ENCODE results near the gene ZBTB26.

Gene ZBTB26

DNA sequence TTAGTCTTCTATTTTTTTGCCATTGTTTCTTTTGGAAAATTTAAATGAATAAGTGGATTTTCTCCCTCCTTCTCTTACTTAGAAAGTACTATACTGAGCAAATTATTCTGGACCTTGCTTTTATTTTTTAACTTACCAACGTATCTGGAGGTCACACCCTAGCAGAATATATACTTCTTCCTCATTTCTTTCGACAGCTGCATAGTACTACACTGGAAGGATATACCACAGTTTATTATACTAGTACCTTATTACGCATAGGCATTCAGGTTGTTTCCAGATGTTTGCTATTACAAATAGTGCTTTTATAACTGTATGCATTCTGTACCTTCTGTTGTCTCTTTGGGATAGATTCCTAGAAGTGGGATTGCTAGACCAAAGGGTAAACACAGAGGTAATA lies 42.8 kb downstream of the ZBTB26 start:
- no peak overlapping the region for H3K4me2 ChIP-seq (ENCODE audit: low read depth, low read length, poor library complexity, severe bottlenecking)
- no peaks in the 10 kb centered on the region for H4K20me1 ChIP-seq (ENCODE audit: insufficient read depth, low read length, poor library complexity, severe bottlenecking)
- H3K4me1 ChIP-seq (ENCODE audit: insufficient read depth, low read length, poor library complexity, severe bottlenecking): no peaks in the 10 kb centered on the region
- TF ChIP-seq EZH2phosphoT487 (IDR thresholded peaks at IDR 0.05; ENCODE audit: borderline replicate concordance) (no peak), CTCF (conservative IDR thresholded peaks at IDR 0.05; ENCODE audit: low read length) (no peak)
- H3K4me3 ChIP-seq (ENCODE audit: low read length, poor library complexity, severe bottlenecking): no peak overlapping the region
- H3K79me2 ChIP-seq (ENCODE audit: insufficient read depth, low read length): no peaks in the 10 kb centered on the region
- H3K36me3 ChIP-seq (ENCODE audit: insufficient read depth, low read length): peaks cover 62% of the 10 kb centered on the region; the same call in 1 of the 2 replicates
- H3K9me3 ChIP-seq (ENCODE audit: insufficient read depth, low read depth, low read length): no peaks in the 10 kb centered on the region
- no peak overlapping the region for H3K9ac ChIP-seq (ENCODE audit: low read depth, low read length, poor library complexity, severe bottlenecking)
- no peak overlapping the region for H2AFZ ChIP-seq (ENCODE audit: low read length)
- no peaks in the 10 kb centered on the region for H3K9me2 ChIP-seq (replicated peaks; ENCODE audit: low read depth, low read length)
- H3K27me3 ChIP-seq (ENCODE audit: insufficient read depth, low read length, poor library complexity, severe bottlenecking): no peaks in the 10 kb centered on the region
- H3F3A ChIP-seq (ENCODE audit: low read depth): no peaks in the 10 kb centered on the region

DNA sequence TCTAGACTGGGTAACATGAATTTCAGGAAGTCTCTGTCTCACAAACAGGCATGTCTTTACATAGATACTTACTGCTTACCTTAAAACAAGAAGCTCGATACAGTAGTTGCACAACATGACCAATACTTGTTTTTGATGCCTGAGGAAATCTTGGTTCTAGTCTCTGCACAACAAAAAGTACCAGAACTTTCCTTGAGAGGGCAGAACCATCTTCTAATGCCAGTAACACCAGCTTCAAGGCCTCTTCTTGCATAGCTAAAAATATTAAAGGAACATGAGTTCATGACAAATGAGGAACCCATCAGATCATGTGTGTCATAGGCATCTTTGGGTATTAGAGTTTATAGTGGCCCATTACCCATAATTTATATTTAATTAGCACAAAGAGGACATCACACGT lies 48.2 kb downstream of the ZBTB26 start:
- no peak overlapping the region for H3K4me3 ChIP-seq (ENCODE audit: low read length, poor library complexity, severe bottlenecking)
- H3K9ac ChIP-seq (ENCODE audit: low read depth, low read length, poor library complexity, severe bottlenecking): no peak overlapping the region
- TF ChIP-seq CTCF (conservative IDR thresholded peaks at IDR 0.05; ENCODE audit: low read length) (no peak), EZH2phosphoT487 (IDR thresholded peaks at IDR 0.05; ENCODE audit: borderline replicate concordance) (no peak)
- H3F3A ChIP-seq (ENCODE audit: low read depth): no peaks in the 10 kb centered on the region
- no peaks in the 10 kb centered on the region for H3K9me2 ChIP-seq (replicated peaks; ENCODE audit: low read depth, low read length)
- H2AFZ ChIP-seq (ENCODE audit: low read length): no peak overlapping the region
- H3K79me2 ChIP-seq (ENCODE audit: insufficient read depth, low read length): no peaks in the 10 kb centered on the region
- no peak overlapping the region for H3K4me2 ChIP-seq (ENCODE audit: low read depth, low read length, poor library complexity, severe bottlenecking)
- H3K9me3 ChIP-seq (ENCODE audit: insufficient read depth, low read depth, low read length): no peaks in the 10 kb centered on the region
- H4K20me1 ChIP-seq (ENCODE audit: insufficient read depth, low read length, poor library complexity, severe bottlenecking): no peaks in the 10 kb centered on the region
- H3K36me3 ChIP-seq (ENCODE audit: insufficient read depth, low read length): peaks cover 60% of the 10 kb centered on the region
- H3K4me1 ChIP-seq (ENCODE audit: insufficient read depth, low read length, poor library complexity, severe bottlenecking): no peaks in the 10 kb centered on the region
- no peaks in the 10 kb centered on the region for H3K27me3 ChIP-seq (ENCODE audit: insufficient read depth, low read length, poor library complexity, severe bottlenecking)

GRCh38 chr9:122879443-122879842 lies 51.9 kb downstream of the ZBTB26 start:
- Histone ChIP-seq H3K36me3 (ENCODE audit: insufficient read depth, low read length) (peaks cover 81% of the 10 kb centered on the region), H3F3A (ENCODE audit: low read depth) (no peaks in the 10 kb centered on the region), H3K4me1 (ENCODE audit: insufficient read depth, low read length, poor library complexity, severe bottlenecking) (no peaks in the 10 kb centered on the region), H3K79me2 (ENCODE audit: insufficient read depth, low read length) (no peaks in the 10 kb centered on the region), H2AFZ (ENCODE audit: low read length) (no peak overlapping the region), H3K4me2 (ENCODE audit: low read depth, low read length, poor library complexity, severe bottlenecking) (no peak overlapping the region), H3K9me3 (ENCODE audit: insufficient read depth, low read depth, low read length) (no peaks in the 10 kb centered on the region), H3K4me3 (ENCODE audit: low read length, poor library complexity, severe bottlenecking) (no peak overlapping the region), H3K27me3 (ENCODE audit: insufficient read depth, low read length, poor library complexity, severe bottlenecking) (no peaks in the 10 kb centered on the region), H3K9ac (ENCODE audit: low read depth, low read length, poor library complexity, severe bottlenecking) (no peak overlapping the region), H3K9me2 (replicated peaks; ENCODE audit: low read depth, low read length) (no peaks in the 10 kb centered on the region), H4K20me1 (ENCODE audit: insufficient read depth, low read length, poor library complexity, severe bottlenecking) (no peaks in the 10 kb centered on the region)
- TF ChIP-seq CTCF (conservative IDR thresholded peaks at IDR 0.05; ENCODE audit: low read length) (no peak), EZH2phosphoT487 (IDR thresholded peaks at IDR 0.05; ENCODE audit: borderline replicate concordance) (no peak)
